ACC112 (cell line): Measurements from ENCODE around the gene LAMA1.

ENCODE experiments used
- H2AFZ ChIP-seq: fragments of 200-600 bp; sonication (generic); one replicate; pipeline ENCODE4 v1.6.0; 2017; ENCODE audit warnings: antibody characterized with exemption, low read length; ENCODE audit not compliant: unreplicated experiment
- H3K27ac ChIP-seq: fragments of 200-600 bp; sonication (generic); 2 replicates; pipeline ENCODE4 v1.5.1; 2014; ENCODE audit warnings: low read depth, mild to moderate bottlenecking, antibody characterized with exemption, low read length, moderate library complexity
- H3K27me3 ChIP-seq: fragments of 200-600 bp; sonication (generic); 2 replicates; pipeline ENCODE4 v1.6.1; 2014; ENCODE audit warnings: mild to moderate bottlenecking, antibody characterized with exemption, low read length, moderate library complexity, mixed read lengths; ENCODE audit not compliant: insufficient read depth
- H3K36me3 ChIP-seq: fragments of 200-600 bp; sonication (generic); 2 replicates; pipeline ENCODE4 v1.6.1; 2016; ENCODE audit warnings: mild to moderate bottlenecking, antibody characterized with exemption, low read length, moderate library complexity, mixed read lengths; ENCODE audit not compliant: insufficient read depth
- H3K4me1 ChIP-seq: fragments of 200-600 bp; sonication (generic); one replicate; pipeline ENCODE4 v1.6.1; 2016; ENCODE audit warnings: low read length, mixed read lengths; ENCODE audit not compliant: insufficient read depth, unreplicated experiment, control insufficient read depth
- H3K4me3 ChIP-seq: fragments of 200-600 bp; sonication (generic); 2 replicates; pipeline ENCODE4 v1.5.1; 2014; ENCODE audit warnings: mild to moderate bottlenecking, low read depth, low read length
- H3K79me2 ChIP-seq: fragments of 200-600 bp; sonication (generic); one replicate; pipeline ENCODE4 v1.6.0; 2016; ENCODE audit warnings: low read length; ENCODE audit not compliant: control insufficient read depth, unreplicated experiment, insufficient read depth

The LAMA1 gene

DNA sequence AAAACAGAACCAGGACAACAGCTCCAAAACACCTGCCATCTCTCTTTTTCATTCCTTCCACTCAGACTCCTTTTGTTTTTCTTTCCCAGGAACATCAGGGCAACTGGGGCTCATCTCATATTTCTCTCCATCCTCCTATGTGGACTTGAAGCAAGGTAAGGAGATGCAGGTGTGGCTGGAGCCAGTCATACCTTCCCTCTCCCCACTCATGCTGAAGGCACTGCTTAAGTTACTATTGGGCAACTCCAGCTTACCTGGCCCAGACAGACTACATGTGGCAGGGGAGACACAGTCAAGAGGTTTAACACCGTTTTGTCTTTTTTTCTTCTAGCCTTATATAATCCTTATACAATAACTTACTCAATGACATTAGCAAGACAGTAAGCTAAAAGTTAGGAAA is 38.4 kb downstream of the LAMA1 start:
- Histone ChIP-seq H3K27me3 (no peaks in the 10 kb centered on the region), H3K4me3 (no peak overlapping the region), H3K4me1 (peaks cover 17% of the 10 kb centered on the region), H2AFZ (no peak overlapping the region), H3K79me2 (peaks cover 5% of the 10 kb centered on the region), H3K36me3 (peaks cover 8% of the 10 kb centered on the region; the same call in 1 of the 2 replicates), H3K27ac (no peak overlapping the region)

DNA sequence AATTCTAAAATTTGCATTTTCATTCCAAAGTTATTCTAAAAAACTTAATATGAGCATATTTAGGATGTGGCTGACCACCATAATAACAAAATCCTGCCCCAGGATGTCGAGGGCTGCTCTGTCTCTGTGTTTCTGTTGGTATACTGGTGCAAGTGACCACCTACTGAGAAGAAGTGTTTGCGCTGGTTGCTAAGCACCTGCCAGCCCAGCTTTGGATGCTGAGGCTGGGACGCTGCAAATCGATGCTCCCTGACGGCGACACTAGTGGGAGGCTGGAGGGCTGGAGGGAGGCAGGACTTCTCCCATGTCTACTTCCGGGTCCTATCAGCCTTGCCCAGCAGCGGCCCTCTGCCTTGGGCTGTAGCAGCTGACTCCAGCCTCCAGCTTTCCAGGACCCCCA is 45.0 kb downstream of the LAMA1 start:
- Histone ChIP-seq H3K4me1 (peaks cover 6% of the 10 kb centered on the region), H3K4me3 (no peak overlapping the region), H2AFZ (no peak overlapping the region), H3K27ac (no peak overlapping the region), H3K36me3 (no peaks in the 10 kb centered on the region), H3K79me2 (no peaks in the 10 kb centered on the region), H3K27me3 (no peaks in the 10 kb centered on the region)

DNA sequence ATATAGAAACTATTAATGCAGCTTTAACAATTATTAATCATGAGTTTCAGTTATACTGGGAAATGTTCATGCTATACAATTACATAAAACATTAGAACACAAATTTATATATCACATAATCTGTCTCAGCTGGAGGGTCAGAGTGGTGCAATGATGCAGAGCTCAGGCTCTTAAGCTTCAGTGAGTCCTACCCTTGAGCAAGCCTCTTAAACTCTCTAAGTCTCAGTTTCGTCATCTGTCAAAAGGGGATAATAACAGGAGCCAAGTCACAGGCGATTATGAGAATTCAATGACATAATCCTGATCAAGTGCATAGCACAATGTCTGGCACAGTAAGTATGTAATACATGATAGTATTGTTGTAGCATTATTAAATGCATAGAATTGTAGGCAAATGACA is 46.0 kb downstream of the LAMA1 start:
- Histone ChIP-seq H3K36me3 (no peaks in the 10 kb centered on the region), H2AFZ (no peak overlapping the region), H3K27ac (no peak overlapping the region), H3K79me2 (no peaks in the 10 kb centered on the region), H3K4me1 (peaks cover 6% of the 10 kb centered on the region), H3K27me3 (no peaks in the 10 kb centered on the region), H3K4me3 (no peak overlapping the region)

DNA sequence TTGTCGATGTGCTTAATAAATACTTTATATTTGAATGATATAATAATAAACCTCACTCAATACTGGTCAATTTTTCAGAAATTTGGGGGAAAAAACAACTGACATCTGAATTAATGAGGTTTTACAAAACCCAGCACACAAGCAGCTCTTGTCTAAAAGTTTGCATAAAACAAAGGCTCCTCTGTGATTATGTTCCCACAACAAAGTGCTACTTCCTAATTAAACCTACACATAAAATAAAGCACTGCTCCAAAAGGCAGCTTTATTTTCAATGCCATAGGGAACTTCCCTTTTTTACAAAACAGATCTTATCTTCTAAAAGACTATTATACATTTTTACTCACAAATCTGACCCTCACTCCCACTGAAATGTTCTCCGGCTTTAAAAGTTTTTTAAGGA is 47.1 kb downstream of the LAMA1 start:
- no peak overlapping the region for H3K27ac ChIP-seq
- no peaks in the 10 kb centered on the region for H3K36me3 ChIP-seq
- H3K79me2 ChIP-seq = no peaks in the 10 kb centered on the region
- peaks cover 6% of the 10 kb centered on the region for H3K4me1 ChIP-seq
- H3K27me3 ChIP-seq = no peaks in the 10 kb centered on the region
- no peak overlapping the region for H2AFZ ChIP-seq
- H3K4me3 ChIP-seq = no peak overlapping the region

DNA sequence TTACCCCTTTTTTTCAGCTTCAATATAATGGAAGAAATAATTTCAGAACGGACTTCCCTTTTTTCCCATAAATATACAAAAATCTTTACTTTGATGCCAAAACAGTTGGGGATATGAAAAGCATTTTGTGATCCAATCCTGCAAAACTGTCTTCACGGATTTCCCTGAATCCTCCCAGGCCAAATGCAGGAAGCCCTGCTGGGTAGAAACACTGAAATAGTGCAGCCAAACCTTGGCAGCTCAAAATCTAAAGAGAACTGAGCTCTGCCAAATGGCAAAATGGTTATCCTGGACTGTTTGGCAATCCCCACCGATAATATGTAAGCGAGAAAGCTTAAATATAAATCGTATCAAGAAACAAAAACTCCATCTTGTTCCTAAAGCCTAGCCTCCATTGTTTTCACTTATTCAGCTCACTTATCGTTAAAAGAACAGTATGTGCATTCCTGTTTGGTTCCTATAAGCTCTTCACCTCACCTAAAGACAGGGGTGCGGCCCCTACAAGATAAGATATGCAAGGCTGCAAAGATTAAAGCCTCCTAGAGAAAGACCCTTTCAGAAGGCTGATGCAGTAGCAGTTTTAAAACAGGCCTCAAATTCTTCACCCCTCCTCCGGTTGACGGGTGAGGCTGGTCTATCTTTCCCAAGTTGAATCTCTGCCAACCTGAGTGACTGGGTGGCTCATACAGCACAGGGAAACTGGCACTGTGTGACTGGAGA is 48.6 kb downstream of the LAMA1 start:
- Histone ChIP-seq H3K36me3 (no peaks in the 10 kb centered on the region), H3K4me1 (peaks cover 6% of the 10 kb centered on the region), H2AFZ (no peak overlapping the region), H3K4me3 (no peak overlapping the region), H3K27me3 (no peaks in the 10 kb centered on the region), H3K27ac (no peak overlapping the region), H3K79me2 (no peaks in the 10 kb centered on the region)

DNA sequence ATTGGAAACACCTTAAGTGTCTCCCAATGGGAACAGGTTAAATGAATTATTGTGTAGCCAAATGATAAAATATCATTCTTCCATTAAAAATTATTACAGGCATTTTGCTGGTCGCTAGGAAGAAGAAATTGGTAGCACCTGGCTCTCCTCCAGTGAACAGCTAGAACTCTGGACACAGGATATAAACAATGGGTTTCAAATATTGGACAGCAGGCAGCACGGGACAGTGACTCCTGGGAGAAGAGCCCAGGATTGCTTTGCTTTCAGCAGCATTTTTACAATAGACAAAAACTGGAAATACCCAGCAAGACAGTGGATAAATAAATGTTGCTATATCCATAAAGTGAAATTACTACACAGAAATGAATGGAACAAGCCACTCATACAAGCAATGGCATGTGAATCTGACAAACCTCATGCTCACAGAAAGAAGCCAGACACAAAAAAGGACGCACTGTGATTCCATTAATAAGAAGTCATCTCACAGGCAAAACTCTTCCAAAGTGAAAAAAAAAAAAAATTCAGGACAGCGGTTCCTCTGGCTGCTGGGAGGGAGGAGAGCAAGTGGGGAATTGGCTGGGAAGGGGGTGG is 50.5 kb downstream of the LAMA1 start:
- Histone ChIP-seq H3K36me3 (no peaks in the 10 kb centered on the region), H3K27me3 (no peaks in the 10 kb centered on the region), H2AFZ (no peak overlapping the region), H3K4me1 (peaks cover 6% of the 10 kb centered on the region), H3K27ac (no peak overlapping the region), H3K4me3 (no peak overlapping the region), H3K79me2 (no peaks in the 10 kb centered on the region)

DNA sequence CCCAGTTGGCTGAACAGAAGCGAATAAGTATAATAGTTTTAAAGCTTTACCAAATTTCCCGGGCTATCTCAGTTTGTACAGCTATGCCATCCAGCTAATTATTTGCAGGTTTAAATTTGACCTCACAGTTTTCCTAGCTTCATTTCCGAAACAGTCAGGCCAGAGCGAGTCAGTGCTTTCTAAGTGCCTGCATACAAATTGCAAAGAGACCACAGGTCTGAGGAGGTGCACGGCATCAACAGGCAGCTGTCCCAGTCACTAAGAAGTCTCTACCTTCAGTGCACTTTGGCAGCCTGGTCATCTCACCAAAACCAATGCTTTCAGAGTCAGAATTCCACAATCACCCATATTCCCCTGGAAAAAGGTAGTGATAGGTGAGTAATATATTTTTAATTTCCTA is 51.9 kb downstream of the LAMA1 start:
- Histone ChIP-seq H3K79me2 (no peaks in the 10 kb centered on the region), H3K27me3 (no peaks in the 10 kb centered on the region), H3K4me1 (peaks cover 6% of the 10 kb centered on the region), H3K4me3 (no peak overlapping the region), H3K27ac (no peak overlapping the region), H3K36me3 (no peaks in the 10 kb centered on the region), H2AFZ (no peak overlapping the region)

DNA sequence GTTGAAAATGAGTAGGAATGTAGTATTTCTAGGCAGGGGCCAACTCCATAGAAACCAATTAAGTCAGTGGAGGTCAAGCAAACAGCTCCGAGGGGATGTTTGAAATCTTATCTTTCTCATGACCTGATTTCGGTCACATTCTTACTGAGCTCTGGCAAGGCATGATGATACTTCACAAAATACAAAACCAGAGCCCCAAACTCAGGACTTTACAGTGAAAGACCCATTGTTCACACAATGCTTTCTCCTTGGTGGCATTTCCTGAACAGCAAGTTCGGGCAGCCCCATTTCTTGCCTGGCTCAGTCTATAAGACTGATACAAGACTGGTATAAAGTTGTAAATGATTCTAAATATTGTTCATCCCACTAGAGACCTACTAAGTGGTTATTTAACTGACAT is 53.3 kb downstream of the LAMA1 start:
- Histone ChIP-seq H3K27ac (no peak overlapping the region), H3K27me3 (no peaks in the 10 kb centered on the region), H3K4me1 (no peaks in the 10 kb centered on the region), H3K36me3 (no peaks in the 10 kb centered on the region), H3K79me2 (no peaks in the 10 kb centered on the region), H3K4me3 (no peak overlapping the region), H2AFZ (no peak overlapping the region)

DNA sequence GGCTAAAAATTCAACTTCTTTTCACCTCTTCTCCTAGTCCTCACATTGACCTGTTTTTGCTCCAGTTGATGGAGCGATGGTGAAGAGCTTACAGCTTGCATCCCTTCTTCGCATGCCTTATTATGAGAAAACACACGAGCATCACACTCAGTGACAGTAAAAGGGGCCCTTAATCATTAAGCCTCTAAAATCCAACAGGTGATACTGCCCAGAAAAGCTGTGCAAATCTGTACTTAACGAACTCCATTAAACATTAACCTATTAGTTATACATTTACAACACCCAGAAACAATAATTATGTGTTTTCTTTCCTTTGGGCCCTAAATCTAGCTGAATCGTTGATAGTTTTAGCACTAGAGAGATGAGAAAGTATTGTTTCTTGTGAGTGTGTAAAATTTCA is 54.8 kb downstream of the LAMA1 start:
- Histone ChIP-seq H3K27me3 (no peaks in the 10 kb centered on the region), H2AFZ (no peak overlapping the region), H3K27ac (no peak overlapping the region), H3K79me2 (no peaks in the 10 kb centered on the region), H3K4me1 (no peaks in the 10 kb centered on the region), H3K36me3 (no peaks in the 10 kb centered on the region), H3K4me3 (no peak overlapping the region)

DNA sequence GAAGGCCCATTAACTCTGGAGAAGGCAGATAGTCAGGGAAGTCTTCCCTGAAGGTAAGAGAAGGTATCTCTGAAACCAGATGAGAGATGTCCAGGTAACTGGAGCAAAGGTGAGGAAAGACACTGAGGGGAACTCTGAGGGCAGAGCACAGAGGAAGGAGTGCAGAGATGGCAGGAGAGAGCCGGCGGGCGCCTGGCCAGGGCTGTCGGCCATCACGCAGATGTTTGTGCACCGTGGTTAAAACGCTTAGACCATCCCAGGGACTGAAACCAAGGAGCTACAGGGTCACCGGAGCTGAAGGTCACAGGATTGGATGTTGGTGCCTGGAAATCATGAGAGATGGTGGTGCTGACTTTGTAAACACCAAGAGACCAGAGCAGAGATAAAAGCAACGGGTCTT is 55.4 kb downstream of the LAMA1 start:
- H3K27ac ChIP-seq = no peak overlapping the region
- no peak overlapping the region for H2AFZ ChIP-seq
- no peaks in the 10 kb centered on the region for H3K36me3 ChIP-seq
- no peak overlapping the region for H3K4me3 ChIP-seq
- no peaks in the 10 kb centered on the region for H3K4me1 ChIP-seq
- H3K79me2 ChIP-seq = no peaks in the 10 kb centered on the region
- H3K27me3 ChIP-seq = no peaks in the 10 kb centered on the region

DNA sequence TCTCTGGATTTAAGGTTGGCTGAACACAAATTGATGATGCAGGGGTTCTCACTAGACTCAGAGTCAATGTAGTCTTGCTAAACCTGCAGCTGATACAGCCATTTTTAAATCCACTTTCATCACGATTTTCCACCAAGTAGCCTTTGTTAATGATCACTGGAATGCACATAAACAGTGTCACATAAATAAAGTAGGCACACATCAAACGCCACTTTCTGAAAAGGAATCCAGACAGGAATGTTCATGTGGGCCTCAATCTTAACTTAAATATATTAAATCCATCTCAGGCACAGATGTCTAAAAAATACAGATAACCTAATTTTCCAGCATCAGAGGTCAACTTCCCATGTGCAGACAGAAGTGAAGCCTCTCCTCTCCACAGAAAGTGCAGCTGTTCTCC is 58.3 kb downstream of the LAMA1 start:
- no peak overlapping the region for H3K27ac ChIP-seq
- H3K27me3 ChIP-seq = no peaks in the 10 kb centered on the region
- H3K4me3 ChIP-seq = no peak overlapping the region
- H3K36me3 ChIP-seq = no peaks in the 10 kb centered on the region
- H3K79me2 ChIP-seq = no peaks in the 10 kb centered on the region
- H3K4me1 ChIP-seq = no peaks in the 10 kb centered on the region
- H2AFZ ChIP-seq = no peak overlapping the region
